Hepatocyte (in vitro differentiated cells): ENCODE measurements around the gene AMER2. TPM values are rescaled to one million over a fixed set of nuclear protein-coding genes. Genes with fewer than 3 reads are reported as not detected.

Experiments used
- DNase-seq: peaks from one replicate; pipeline ENCODE4 v3.0.0-alpha.2; 2016; ENCODE audit warnings: low spot score
- H2AFZ ChIP-seq: fragments of 200-600 bp; sonication (generic); 2 replicates; pipeline ENCODE4 v1.6.0; 2016; ENCODE audit warnings: antibody characterized with exemption, mild to moderate bottlenecking
- H3K27ac ChIP-seq: fragments of 200-600 bp; sonication (generic); 2 replicates; pipeline ENCODE4 v1.5.1; 2016; ENCODE audit warnings: mild to moderate bottlenecking
- H3K27me3 ChIP-seq: fragments of 200-600 bp; sonication (generic); 2 replicates; pipeline ENCODE4 v1.6.1; 2016
- H3K36me3 ChIP-seq: fragments of 200-600 bp; sonication (generic); replicated peaks from 2 replicates; pipeline ENCODE4 v1.5.1; 2016; ENCODE audit warnings: low read depth; ENCODE audit not compliant: insufficient read depth
- H3K4me1 ChIP-seq: fragments of 200-600 bp; sonication (generic); 2 replicates; pipeline ENCODE4 v1.5.1; 2016; ENCODE audit warnings: mild to moderate bottlenecking, moderate library complexity; ENCODE audit not compliant: insufficient read depth
- H3K4me2 ChIP-seq: fragments of 200-600 bp; sonication (generic); 2 replicates; pipeline ENCODE4 v1.6.0; 2016
- H3K4me3 ChIP-seq: fragments of 200-600 bp; sonication (generic); 2 replicates; pipeline ENCODE4 v1.5.1; 2016; ENCODE audit warnings: mild to moderate bottlenecking
- H3K79me2 ChIP-seq: fragments of 200-600 bp; sonication (generic); 2 replicates; pipeline ENCODE4 v1.6.0; 2017; ENCODE audit warnings: mild to moderate bottlenecking
- H3K9me2 ChIP-seq: fragments of 200-600 bp; sonication (generic); replicated peaks from 2 replicates; pipeline ENCODE4 v1.6.0; 2017; ENCODE audit warnings: mild to moderate bottlenecking; ENCODE audit not compliant: insufficient read depth
- H3K9me3 ChIP-seq: fragments of 200-600 bp; sonication (generic); 2 replicates; pipeline ENCODE4 v1.5.1; 2016; ENCODE audit warnings: low read depth, mild to moderate bottlenecking
- H4K20me1 ChIP-seq: fragments of 200-600 bp; sonication (generic); 2 replicates; pipeline ENCODE4 v1.6.0; 2016; ENCODE audit warnings: mild to moderate bottlenecking; ENCODE audit not compliant: insufficient read depth, poor library complexity, severe bottlenecking
- EZH2 ChIP-seq: fragments of 200-600 bp; sonication (generic); IDR thresholded peaks from 2 replicates; pipeline ENCODE4 v1.6.1; 2016; ENCODE audit warnings: antibody characterized with exemption, mild to moderate bottlenecking, borderline replicate concordance
- EZH2phosphoT487 ChIP-seq: fragments of 200-600 bp; sonication (generic); IDR thresholded peaks from one replicate; pipeline ENCODE4 v1.6.1; 2018; ENCODE audit warnings: antibody characterized with exemption, mild to moderate bottlenecking, low read depth, moderate library complexity; ENCODE audit not compliant: unreplicated experiment, severe bottlenecking
- WGBS: methylation state at CpG from one replicate; pipeline ENCODE4 v1.1.6; 2016; ENCODE audit warnings: low lambda C conversion rate; ENCODE audit errors: missing lambda C conversion rate; 5-methylcytosine and 5-hydroxymethylcytosine counted together
- polyA plus RNA-seq: library from polyadenylated mRNA; unstranded; fragments of >200 nt; fragmentation: Nextera tagmentation; extraction: Ambion mirVana; gene quantifications from 2 replicates; pipeline ENCODE4 v1.2.1, GENCODE V29; 2016
- total RNA-seq: library from RNA; depleted of rRNA; stranded (reverse); fragments of >200 nt; gene quantifications from 2 replicates; pipeline ENCODE4 v1.2.3, GENCODE V29; 2014
- TF ChIP-seq, protein P1 (sequence below): fragments of 200-600 bp; sonication (generic); IDR thresholded peaks from 2 replicates; pipeline ENCODE4 v1.5.1; 2016; ENCODE audit warnings: antibody characterized with exemption, mild to moderate bottlenecking; ENCODE audit not compliant: poor library complexity

The AMER2 gene
- total and polyA plus RNA-seq, 2 experiments from 2014 or later = 0.02 to 0.23 TPM

DNA sequence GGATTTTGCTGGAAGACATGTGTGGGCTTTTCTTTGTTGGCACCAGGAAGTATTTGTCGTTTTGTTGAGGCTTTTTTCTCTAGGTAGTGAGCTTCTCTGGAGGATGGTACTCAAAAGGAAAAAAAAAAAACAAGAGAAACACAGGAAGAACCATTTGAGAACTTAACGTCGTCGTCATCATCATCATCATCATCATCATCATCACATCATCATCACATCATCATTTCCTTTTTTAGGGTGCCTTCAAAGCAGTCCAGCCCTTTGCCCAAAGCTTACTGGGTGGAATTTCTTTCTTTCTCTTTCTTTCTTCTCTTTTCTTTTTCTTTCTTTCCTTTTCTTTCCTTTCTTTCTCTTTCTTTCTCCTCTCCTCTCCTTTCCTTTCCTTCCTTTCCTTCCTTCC lies 2.2 kb upstream of the AMER2 start:
- H3K27ac ChIP-seq = no peak overlapping the region
- 83% methylated on average over 4 of the region's 4 CpGs for WGBS
- DNase-seq = no peak
- H3K4me3 ChIP-seq = no peak overlapping the region
- H3K79me2 ChIP-seq = no peaks in the 10 kb centered on the region
- no peak for TF ChIP-seq EZH2phosphoT487
- no peak for TF ChIP-seq EZH2
- TF ChIP-seq, protein P1, sequence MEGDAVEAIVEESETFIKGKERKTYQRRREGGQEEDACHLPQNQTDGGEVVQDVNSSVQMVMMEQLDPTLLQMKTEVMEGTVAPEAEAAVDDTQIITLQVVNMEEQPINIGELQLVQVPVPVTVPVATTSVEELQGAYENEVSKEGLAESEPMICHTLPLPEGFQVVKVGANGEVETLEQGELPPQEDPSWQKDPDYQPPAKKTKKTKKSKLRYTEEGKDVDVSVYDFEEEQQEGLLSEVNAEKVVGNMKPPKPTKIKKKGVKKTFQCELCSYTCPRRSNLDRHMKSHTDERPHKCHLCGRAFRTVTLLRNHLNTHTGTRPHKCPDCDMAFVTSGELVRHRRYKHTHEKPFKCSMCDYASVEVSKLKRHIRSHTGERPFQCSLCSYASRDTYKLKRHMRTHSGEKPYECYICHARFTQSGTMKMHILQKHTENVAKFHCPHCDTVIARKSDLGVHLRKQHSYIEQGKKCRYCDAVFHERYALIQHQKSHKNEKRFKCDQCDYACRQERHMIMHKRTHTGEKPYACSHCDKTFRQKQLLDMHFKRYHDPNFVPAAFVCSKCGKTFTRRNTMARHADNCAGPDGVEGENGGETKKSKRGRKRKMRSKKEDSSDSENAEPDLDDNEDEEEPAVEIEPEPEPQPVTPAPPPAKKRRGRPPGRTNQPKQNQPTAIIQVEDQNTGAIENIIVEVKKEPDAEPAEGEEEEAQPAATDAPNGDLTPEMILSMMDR = no peak
- no peaks in the 10 kb centered on the region for H3K9me3 ChIP-seq
- H2AFZ ChIP-seq = no peak overlapping the region
- no peak overlapping the region for H3K4me2 ChIP-seq
- H4K20me1 ChIP-seq = no peaks in the 10 kb centered on the region
- H3K27me3 ChIP-seq = peaks cover 57% of the 10 kb centered on the region
- H3K4me1 ChIP-seq = peaks cover 7% of the 10 kb centered on the region
- H3K9me2 ChIP-seq = no peaks in the 10 kb centered on the region
- H3K36me3 ChIP-seq = no peaks in the 10 kb centered on the region

DNA sequence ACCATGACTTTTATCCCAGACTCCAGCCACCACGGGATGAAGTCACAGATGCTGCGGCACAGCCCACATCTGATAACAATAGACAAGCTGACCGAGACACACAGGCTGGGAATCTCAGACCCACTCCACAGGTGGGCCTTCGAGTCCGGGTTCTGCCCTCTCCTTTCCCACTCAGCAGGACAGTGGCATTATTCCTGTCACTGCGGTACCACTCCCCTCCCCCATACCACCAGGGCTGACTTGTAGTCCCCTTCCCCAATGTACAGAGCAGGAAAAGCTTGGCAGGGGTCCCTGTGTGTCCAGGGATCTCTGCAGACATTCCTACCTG lies 179 bp upstream of the AMER2 start:
- Histone ChIP-seq H3K36me3 (no peaks in the 10 kb centered on the region), H3K4me1 (peaks cover 7% of the 10 kb centered on the region), H3K9me2 (no peaks in the 10 kb centered on the region), H3K79me2 (no peaks in the 10 kb centered on the region), H4K20me1 (no peaks in the 10 kb centered on the region), H3K9me3 (no peaks in the 10 kb centered on the region), H3K27ac (no peak overlapping the region), H3K4me2 (peak overlapping the region; percentile 94), H3K27me3 (peaks cover 76% of the 10 kb centered on the region), H2AFZ (no peak overlapping the region), H3K4me3 (no peak overlapping the region)
- WGBS = 60% methylated on average over 6 of the region's 6 CpGs
- TF ChIP-seq EZH2phosphoT487 = no peak
- TF ChIP-seq, protein P1 = no peak
- no peak for TF ChIP-seq EZH2
- DNase-seq = no peak

DNA sequence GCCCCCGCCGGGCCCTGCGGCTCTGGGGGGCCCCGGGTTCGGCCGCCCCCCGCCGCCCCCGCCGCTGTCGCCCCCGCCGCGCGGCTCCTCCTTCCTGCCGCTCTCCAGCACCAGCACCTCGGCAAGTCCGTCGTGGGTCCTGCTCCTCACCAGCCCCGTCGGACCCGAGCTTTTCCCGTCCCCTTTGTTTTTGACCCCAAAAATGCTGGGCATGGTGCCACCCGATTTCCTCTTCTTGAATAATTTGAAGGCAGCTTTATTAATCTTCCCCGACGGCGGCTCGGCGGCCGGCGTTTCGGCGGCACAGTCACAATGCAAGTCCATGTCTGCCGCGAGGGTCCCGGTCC lies 945 bp downstream of the AMER2 start:
- no peaks in the 10 kb centered on the region for H3K9me2 ChIP-seq
- no peak for DNase-seq
- H3K79me2 ChIP-seq = no peaks in the 10 kb centered on the region
- no peak overlapping the region for H3K27ac ChIP-seq
- TF ChIP-seq EZH2phosphoT487 (peak; percentile 57), EZH2 (no peak)
- TF ChIP-seq, protein P1 = no peak
- 2% methylated on average over 24 of the region's 36 CpGs for WGBS
- no peaks in the 10 kb centered on the region for H3K36me3 ChIP-seq
- peaks cover 7% of the 10 kb centered on the region for H3K4me1 ChIP-seq
- peak overlapping the region; percentile 14 for H3K4me3 ChIP-seq
- H2AFZ ChIP-seq = peak overlapping the region; percentile 56
- peak overlapping the region; percentile 94 for H3K4me2 ChIP-seq
- H3K27me3 ChIP-seq = peaks cover 81% of the 10 kb centered on the region
- H4K20me1 ChIP-seq = no peaks in the 10 kb centered on the region
- H3K9me3 ChIP-seq = no peaks in the 10 kb centered on the region

DNA sequence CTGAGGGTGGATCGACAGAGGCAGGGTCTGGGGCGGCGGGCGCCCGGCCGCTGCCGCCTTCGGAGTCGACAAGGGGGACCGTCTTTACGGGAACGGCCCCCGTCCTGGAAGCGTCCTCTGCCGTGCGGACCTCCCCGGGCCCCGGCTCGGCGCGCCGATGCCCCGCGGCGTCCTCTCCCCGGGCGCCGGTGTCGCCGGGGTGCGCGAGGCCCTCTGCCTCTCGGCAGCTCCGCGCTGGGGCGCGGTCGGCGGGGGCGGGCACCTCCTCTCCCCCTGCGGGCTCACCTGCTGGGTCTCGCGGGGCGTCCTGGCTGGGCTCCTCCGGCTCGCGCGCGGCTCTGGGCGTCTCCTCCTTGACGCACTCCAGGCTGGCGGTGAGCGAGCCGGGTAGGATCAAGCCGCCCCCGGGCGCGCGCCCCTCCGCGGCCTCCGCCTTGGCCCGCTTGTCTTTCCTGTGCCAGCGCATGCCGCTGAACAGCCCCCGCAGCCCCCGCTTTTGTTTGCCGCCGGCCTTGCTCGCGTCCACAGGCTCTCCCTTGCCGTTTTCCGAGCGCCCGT lies 1.5 kb downstream of the AMER2 start:
- peak; percentile 27 for DNase-seq
- TF ChIP-seq EZH2 (no peak), EZH2phosphoT487 (no peak)
- TF ChIP-seq, protein P1 = no peak
- Histone ChIP-seq H3K9me2 (no peaks in the 10 kb centered on the region), H3K27ac (no peak overlapping the region), H3K36me3 (no peaks in the 10 kb centered on the region), H3K4me2 (peak overlapping the region; percentile 94), H3K79me2 (no peaks in the 10 kb centered on the region), H4K20me1 (no peaks in the 10 kb centered on the region), H3K4me1 (peaks cover 7% of the 10 kb centered on the region), H2AFZ (peak overlapping the region; percentile 56), H3K9me3 (no peaks in the 10 kb centered on the region), H3K27me3 (peaks cover 86% of the 10 kb centered on the region), H3K4me3 (peak overlapping the region; percentile 14)
- WGBS = 4% methylated on average over 31 of the region's 75 CpGs
